ENCODE results near the gene SUCO.
"Not testable (repeated sequence)": the region's sequence is repeated elsewhere in the genome, so short reads cannot be mapped to it uniquely, and the experiment has no call there.

The SUCO gene

GRCh38 chr1:172567720-172568119, 34.8 kb downstream of the SUCO start:
- no peak for DNase-seq

GRCh38 chr1:172574080-172574479, 41.1 kb downstream of the SUCO start:
- DNase-seq, result no peak

GRCh38 chr1:172578586-172578985, 45.6 kb downstream of the SUCO start:
- DNase-seq, result no peak

GRCh38 chr1:172581273-172581672, 48.3 kb downstream of the SUCO start:
- no peak for DNase-seq

GRCh38 chr1:172581779-172582178, 48.8 kb downstream of the SUCO start:
- DNase-seq, result no peak

GRCh38 chr1:172582889-172583288, 49.9 kb downstream of the SUCO start:
- DNase-seq, result no peak

GRCh38 chr1:172585348-172585747, 52.4 kb downstream of the SUCO start:
- no peak for DNase-seq

GRCh38 chr1:172585861-172586260, 52.9 kb downstream of the SUCO start:
- no peak for DNase-seq

- peak; percentile 17 to 46 for DNase-seq
Measured at GRCh38 chr1:172588296-172589291, 55.6 kb downstream of the SUCO start.

GRCh38 chr1:172589553-172589952, 56.6 kb downstream of the SUCO start:
- no peak for DNase-seq

GRCh38 chr1:172591429-172591828, 58.5 kb downstream of the SUCO start:
- not testable (repeated sequence) for DNase-seq

- not testable (repeated sequence) for DNase-seq
Measured at GRCh38 chr1:172595066-172595465, 62.1 kb downstream of the SUCO start.

- DNase-seq, result not testable (repeated sequence)
Measured at GRCh38 chr1:172596782-172597181, 63.8 kb downstream of the SUCO start.

- DNase-seq, result no peak
Measured at GRCh38 chr1:172599912-172600311, 67.0 kb downstream of the SUCO start.

GRCh38 chr1:172600615-172601014, 67.7 kb downstream of the SUCO start:
- no peak for DNase-seq

GRCh38 chr1:172601046-172601630, 68.2 kb downstream of the SUCO start:
- DNase-seq, result no peak

- DNase-seq, result no peak
Measured at GRCh38 chr1:172602706-172603105, 69.8 kb downstream of the SUCO start.

- no peak for DNase-seq
Measured at GRCh38 chr1:172603816-172604215, 70.9 kb downstream of the SUCO start.

GRCh38 chr1:172605641-172606040, 72.7 kb downstream of the SUCO start:
- no peak for DNase-seq

GRCh38 chr1:172607145-172607544, 74.2 kb downstream of the SUCO start:
- DNase-seq, result no peak

- no peak for DNase-seq
Measured at GRCh38 chr1:172608098-172608601, 75.2 kb downstream of the SUCO start.

GRCh38 chr1:172609528-172609927, 76.6 kb downstream of the SUCO start:
- no peak for DNase-seq

- DNase-seq, result no peak
Measured at GRCh38 chr1:172612478-172612877, 79.5 kb downstream of the SUCO start.

- no peak for DNase-seq
Measured at GRCh38 chr1:172613294-172613693, 80.3 kb downstream of the SUCO start.
